ENCODE results near the gene SLAMF8.

Gene SLAMF8

DNA sequence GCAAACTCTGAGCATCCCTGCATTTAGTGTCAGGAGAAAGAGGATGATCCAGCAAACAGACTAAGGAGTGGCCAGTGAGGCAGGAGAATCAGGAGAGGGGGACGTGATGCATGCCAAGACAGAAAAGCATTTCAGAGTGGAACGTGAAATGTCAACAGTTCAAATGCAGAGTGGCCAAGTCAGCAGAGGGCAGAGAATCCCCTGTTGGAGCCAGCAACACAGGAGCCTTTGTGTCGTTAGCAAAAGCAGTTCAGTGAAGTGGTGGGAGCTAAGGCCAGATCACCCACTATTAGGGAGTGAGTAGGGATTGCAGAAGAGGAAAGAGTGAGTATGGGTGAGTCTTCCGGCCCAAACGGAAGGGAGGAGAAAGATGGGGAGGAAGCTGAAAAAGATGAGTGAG lies 31.1 kb upstream of the SLAMF8 start:
- no peak for TF ChIP-seq CTCF (IDR thresholded peaks at IDR 0.05; ENCODE audit: low read depth, low read length, missing control alignments)
- Histone ChIP-seq H3K27ac (no peak overlapping the region), H3K4me3 (ENCODE audit: low read depth, low read length) (no peak overlapping the region), H3K27me3 (replicated peaks) (peaks cover 21% of the 10 kb centered on the region), H3K36me3 (replicated peaks) (no peaks in the 10 kb centered on the region)
- in situ Hi-C loops (cut with HindIII; ENCODE audit: low pct_ligation_motif_present, low sequenced_read_pairs): loop anchor here (5.0 kb wide), 1 partner anchor 97 kb away; no protein-coding TSS in a partner anchor
- DNase-seq: no peak

DNA sequence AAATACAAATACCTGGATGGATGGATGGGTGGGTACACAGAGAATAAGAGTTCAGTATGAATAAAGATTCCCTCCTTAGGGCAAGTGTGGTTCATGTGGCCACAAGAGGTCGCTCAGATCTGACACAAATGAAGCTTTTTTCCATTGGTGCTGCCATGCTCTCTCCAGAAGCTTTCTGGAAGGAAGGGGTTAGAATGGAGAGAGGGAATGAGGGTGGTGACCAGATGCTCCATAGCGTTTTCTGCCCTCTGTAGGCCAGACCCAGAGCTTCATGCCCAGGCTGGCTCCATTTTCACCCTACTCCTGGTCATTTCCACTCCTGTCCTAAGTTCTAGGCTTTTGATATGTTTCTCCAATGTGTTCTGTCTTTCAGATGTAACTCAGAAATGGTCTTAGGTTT lies 27.8 kb upstream of the SLAMF8 start:
- Histone ChIP-seq H3K27me3 (replicated peaks) (peaks cover 16% of the 10 kb centered on the region), H3K36me3 (replicated peaks) (no peaks in the 10 kb centered on the region), H3K4me3 (ENCODE audit: low read depth, low read length) (no peak overlapping the region), H3K27ac (no peak overlapping the region)
- peak; percentile 71 for DNase-seq
- peak; percentile 86 for TF ChIP-seq CTCF (IDR thresholded peaks at IDR 0.05; ENCODE audit: low read depth, low read length, missing control alignments)
- in situ Hi-C loops (cut with HindIII; ENCODE audit: low pct_ligation_motif_present, low sequenced_read_pairs): loop anchor here (5.0 kb wide), 1 partner anchor 93 kb away; no protein-coding TSS in a partner anchor

GRCh38 chr1:159799446-159799985 lies 27.2 kb upstream of the SLAMF8 start:
- in situ Hi-C loops (cut with HindIII; ENCODE audit: low pct_ligation_motif_present, low sequenced_read_pairs): loop anchor here (5.0 kb wide), 1 partner anchor 93 kb away; no protein-coding TSS in a partner anchor
- TF ChIP-seq CTCF (IDR thresholded peaks at IDR 0.05; ENCODE audit: low read depth, low read length, missing control alignments): no peak
- Histone ChIP-seq H3K4me3 (ENCODE audit: low read depth, low read length) (no peak overlapping the region), H3K27me3 (replicated peaks) (peaks cover 15% of the 10 kb centered on the region), H3K36me3 (replicated peaks) (no peaks in the 10 kb centered on the region), H3K27ac (no peak overlapping the region)
- DNase-seq: no peak

DNA sequence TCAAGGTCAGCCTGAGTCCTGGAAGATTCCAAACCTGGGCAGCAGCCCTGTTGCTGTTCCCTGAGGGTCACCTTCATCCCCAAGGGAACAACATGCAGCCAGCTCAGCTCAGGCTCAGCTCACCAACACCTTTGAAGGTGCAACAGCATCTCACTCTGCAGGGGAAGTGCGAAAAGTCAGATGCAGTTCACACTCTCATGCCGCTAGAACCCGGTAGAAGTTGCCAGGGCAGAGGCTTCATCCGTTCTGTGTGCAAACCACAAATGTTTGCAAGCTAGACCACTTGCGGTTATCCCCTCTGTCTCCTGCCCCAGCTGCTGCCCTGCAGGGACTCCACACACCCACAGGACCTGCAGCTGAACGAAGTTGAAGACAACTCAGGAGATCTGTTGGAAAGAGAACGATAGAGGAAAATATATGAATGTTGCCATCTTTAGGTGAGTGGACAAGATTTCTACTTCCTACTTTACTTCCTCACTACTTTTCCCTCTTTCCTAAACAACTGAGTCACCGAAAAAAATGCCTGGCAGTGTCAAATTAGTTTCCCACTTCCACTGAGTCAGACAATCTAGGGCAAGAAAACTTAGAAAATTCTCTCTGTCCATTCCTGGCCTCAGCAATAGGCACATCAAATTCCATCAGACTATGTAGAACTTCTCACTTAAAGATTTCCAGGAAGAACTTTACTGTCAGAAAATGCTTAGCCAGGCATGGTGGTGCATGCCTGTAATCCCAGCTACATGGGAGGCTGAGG lies 26.3 kb upstream of the SLAMF8 start:
- no peak overlapping the region for H3K4me3 ChIP-seq (ENCODE audit: low read depth, low read length)
- DNase-seq: no peak
- no peak for TF ChIP-seq CTCF (IDR thresholded peaks at IDR 0.05; ENCODE audit: low read depth, low read length, missing control alignments)
- peaks cover 9% of the 10 kb centered on the region for H3K27me3 ChIP-seq (replicated peaks)
- no peak overlapping the region for H3K27ac ChIP-seq
- in situ Hi-C loops (cut with HindIII; ENCODE audit: low pct_ligation_motif_present, low sequenced_read_pairs): no loop called here
- no peaks in the 10 kb centered on the region for H3K36me3 ChIP-seq (replicated peaks)

- H3K27ac ChIP-seq: no peak within 1 kb of the TSS
- TF ChIP-seq CTCF (IDR thresholded peaks at IDR 0.05; ENCODE audit: low read depth, low read length, missing control alignments): no peak
- in situ Hi-C loops (cut with HindIII; ENCODE audit: low pct_ligation_motif_present, low sequenced_read_pairs): no loop called here
- H3K27me3 ChIP-seq (replicated peaks): no peaks in the 10 kb centered on the region
- DNase-seq: no peak
- no peak within 1 kb of the TSS for H3K4me3 ChIP-seq (ENCODE audit: low read depth, low read length)
- no peaks in the 10 kb centered on the region for H3K36me3 ChIP-seq (replicated peaks)
These were observed 24.6 kb upstream of the SLAMF8 start, which contains the start of gene FCRL6 for GRCh38 chr1:159802111-159802510. Gene FCRL6 (plus strand): TSS chr1:159802360. CDS start chr1:159802425, 65 bp downstream.
